Osteoblast (primary cell): ENCODE measurements around the gene ESYT2. TPM values are rescaled to one million over a fixed set of nuclear protein-coding genes. Genes with fewer than 3 reads are reported as not detected.
"Not testable (repeated sequence)": the region's sequence is repeated elsewhere in the genome, so short reads cannot be mapped to it uniquely, and the experiment has no call there.

Source experiments
- DNase-seq: peaks from one replicate; pipeline ENCODE4 v3.0.0; 2011; ENCODE audit warnings: low spot score, mixed read lengths; ENCODE audit not compliant: insufficient read length; ENCODE audit errors: missing footprints
- H2AFZ ChIP-seq: 2 replicates; pipeline ENCODE4 v1.6.0; 2011; ENCODE audit warnings: mild to moderate bottlenecking, low read length
- H3K27ac ChIP-seq: 2 replicates; pipeline ENCODE4 v1.5.1; 2011; ENCODE audit warnings: mild to moderate bottlenecking, low read depth, low read length, moderate library complexity
- H3K27me3 ChIP-seq: 2 replicates; pipeline ENCODE4 v1.6.0; 2012; ENCODE audit warnings: mild to moderate bottlenecking, control low read depth, inconsistent platforms, low read length, moderate library complexity; ENCODE audit not compliant: insufficient read depth
- H3K36me3 ChIP-seq: 2 replicates; pipeline ENCODE4 v1.5.1; 2011; ENCODE audit warnings: mild to moderate bottlenecking, low read length, control low read depth, moderate library complexity; ENCODE audit not compliant: insufficient read depth
- H3K4me1 ChIP-seq: 2 replicates; pipeline ENCODE4 v1.5.1; 2011; ENCODE audit warnings: mild to moderate bottlenecking, low read length, control low read depth, moderate library complexity; ENCODE audit not compliant: insufficient read depth
- H3K4me2 ChIP-seq: 2 replicates; pipeline ENCODE4 v1.6.0; 2011; ENCODE audit warnings: mild to moderate bottlenecking, low read length; ENCODE audit not compliant: insufficient read depth
- H3K4me3 ChIP-seq: fragments of 200-600 bp; sonication (generic); 3 replicates; pipeline ENCODE4 v1.5.1; 2012; ENCODE audit warnings: mild to moderate bottlenecking, low read length, inconsistent platforms; ENCODE audit not compliant: insufficient read depth
- H3K79me2 ChIP-seq: 2 replicates; pipeline ENCODE4 v1.6.0; 2012; ENCODE audit warnings: mild to moderate bottlenecking, low read length, control low read depth, inconsistent platforms; ENCODE audit not compliant: insufficient read depth
- H3K9me3 ChIP-seq: 2 replicates; pipeline ENCODE4 v1.5.1; 2011; ENCODE audit warnings: low read depth, low read length, control low read depth
- H4K20me1 ChIP-seq: 2 replicates; pipeline ENCODE4 v1.6.0; 2012; ENCODE audit warnings: mild to moderate bottlenecking, low read length, control low read depth; ENCODE audit not compliant: insufficient read depth
- CTCF ChIP-seq: IDR thresholded peaks from 2 replicates; pipeline ENCODE4 v1.5.1; 2011; ENCODE audit warnings: mild to moderate bottlenecking, low read depth, low read length, moderate library complexity; ENCODE audit errors: extremely low read depth
- total RNA-seq: library from RNA; depleted of rRNA; stranded (reverse); fragments of >200 nt; gene quantifications from 2 replicates; pipeline ENCODE4 v1.2.3, GENCODE V29; 2012

Gene ESYT2
- total RNA-seq, 1 donor = 132 TPM

DNA sequence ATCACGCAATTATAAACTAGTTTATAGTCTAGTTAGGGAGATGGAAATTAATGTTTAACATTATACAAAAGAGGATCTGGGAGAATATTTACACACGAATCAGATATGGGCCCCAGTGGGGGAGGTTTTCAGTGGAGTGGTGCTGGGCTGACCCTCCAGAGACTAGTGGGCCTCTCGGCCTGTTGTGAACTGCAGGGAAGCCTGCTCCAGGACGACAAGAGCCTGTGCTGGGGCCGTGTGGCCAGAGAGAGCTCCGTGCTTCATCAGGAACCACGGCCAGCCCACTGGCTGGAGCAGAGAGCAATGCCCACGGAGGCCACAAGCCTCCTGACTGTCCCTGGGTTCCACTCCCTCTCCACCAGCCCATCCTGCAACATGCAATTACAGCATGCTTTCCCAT lies 11.3 kb upstream of the ESYT2 start:
- DNase-seq = no peak
- Histone ChIP-seq H3K4me2 (no peak overlapping the region), H3K36me3 (no peaks in the 10 kb centered on the region), H3K27ac (no peak overlapping the region), H2AFZ (peak overlapping the region; percentile 85), H3K79me2 (no peaks in the 10 kb centered on the region), H3K4me3 (no peak overlapping the region), H3K9me3 (no peaks in the 10 kb centered on the region), H3K27me3 (no peaks in the 10 kb centered on the region), H3K4me1 (no peaks in the 10 kb centered on the region), H4K20me1 (no peaks in the 10 kb centered on the region)
- TF ChIP-seq CTCF = no peak

GRCh38 chr7:158839177-158839576 lies 9.9 kb upstream of the ESYT2 start:
- H3K27me3 ChIP-seq, H3K27ac ChIP-seq, H3K4me1 ChIP-seq, DNase-seq, H3K79me2 ChIP-seq, H4K20me1 ChIP-seq, H3K9me3 ChIP-seq, H2AFZ ChIP-seq, H3K4me2 ChIP-seq, H3K4me3 ChIP-seq, H3K36me3 ChIP-seq: not testable (repeated sequence)

- no peak for DNase-seq
- H3K9me3 ChIP-seq = no peaks in the 10 kb centered on the region
- no peak for TF ChIP-seq CTCF
These were observed 8.7 kb upstream of the ESYT2 start for GRCh38 chr7:158837790-158838637.

GRCh38 chr7:158836692-158837091 lies 7.4 kb upstream of the ESYT2 start:
- peak; percentile 47 for DNase-seq
- Histone ChIP-seq H3K4me2 (no peak overlapping the region), H3K27me3 (no peaks in the 10 kb centered on the region), H3K9me3 (no peaks in the 10 kb centered on the region), H3K79me2 (no peaks in the 10 kb centered on the region), H3K4me3 (no peak overlapping the region), H2AFZ (no peak overlapping the region), H4K20me1 (no peaks in the 10 kb centered on the region), H3K36me3 (no peaks in the 10 kb centered on the region), H3K27ac (no peak overlapping the region), H3K4me1 (no peaks in the 10 kb centered on the region)
- TF ChIP-seq CTCF = no peak

More at GRCh38 chr7:158837790-158838637, 8.7 kb upstream of the ESYT2 start:
- Histone ChIP-seq H3K27ac (no peak overlapping the region), H3K27me3 (no peaks in the 10 kb centered on the region), H4K20me1 (no peaks in the 10 kb centered on the region), H2AFZ (no peak overlapping the region), H3K4me2 (no peak overlapping the region), H3K4me1 (no peaks in the 10 kb centered on the region), H3K4me3 (no peak overlapping the region), H3K79me2 (no peaks in the 10 kb centered on the region), H3K36me3 (no peaks in the 10 kb centered on the region)
